PC-3 (cell line): ENCODE measurements around the gene ZNF423. TPM values are rescaled to one million over a fixed set of nuclear protein-coding genes. Genes with fewer than 3 reads are reported as not detected.

Experiments
- ATAC-seq: fragments of 200-7000 bp; cut with Tn5 transposase; 2 replicates; pipeline ENCODE4 v1.9.1; 2020; ENCODE audit warnings: mild to moderate bottlenecking, moderate library complexity
- BruUV-seq: library from RNA; stranded (reverse); fragments of 400-500 nt; replicated peaks from 2 replicates; lab custom pipeline; 2021; lab: Mats Ljungman, UMichigan
- CTCF ChIA-PET: fragments of 300-600 bp; sonication (Branson Sonifier 250); formaldehyde crosslinking; loops from one replicate; lab custom pipeline; 2022; ENCODE audit warnings: antibody characterized with exemption; lab: Charles Lee
- POLR2A ChIA-PET: fragments of 300-600 bp; sonication (Branson Sonifier 250); formaldehyde crosslinking; loops from one replicate; lab custom pipeline; 2022; ENCODE audit warnings: antibody characterized with exemption; ENCODE audit not compliant: unreplicated experiment; lab: Charles Lee
- DNase-seq: peaks from one replicate; pipeline ENCODE4 v3.0.0-alpha.2; 2015
- H2AFZ ChIP-seq: fragments of 300-600 bp; sonication (generic); 2 replicates; pipeline ENCODE4 v1.6.0; 2016; ENCODE audit warnings: antibody characterized with exemption, low read length
- H3F3A ChIP-seq: fragments of 300-600 bp; sonication (generic); one replicate; pipeline ENCODE4 v1.6.0; 2017; ENCODE audit warnings: antibody characterized with exemption, low read length, control low read depth, mild to moderate bottlenecking; ENCODE audit not compliant: unreplicated experiment
- H3K27ac ChIP-seq: fragments of 300-600 bp; sonication (generic); 2 replicates; pipeline ENCODE4 v1.5.1; 2016; ENCODE audit warnings: mild to moderate bottlenecking, low read length
- H3K27me3 ChIP-seq: fragments of 300-600 bp; sonication (generic); 2 replicates; pipeline ENCODE4 v1.6.1; 2016; ENCODE audit warnings: low read length, mixed read lengths
- H3K36me3 ChIP-seq: fragments of 300-600 bp; sonication (generic); 2 replicates; pipeline ENCODE4 v1.6.1; 2016; ENCODE audit warnings: low read depth, mixed run types, low read length, mixed read lengths
- H3K4me1 ChIP-seq: fragments of 300-600 bp; sonication (generic); 2 replicates; pipeline ENCODE4 v1.5.1; 2016; ENCODE audit warnings: low read length; ENCODE audit not compliant: insufficient read depth
- H3K4me2 ChIP-seq: fragments of 300-600 bp; sonication (generic); 2 replicates; pipeline ENCODE4 v1.6.0; 2016; ENCODE audit warnings: low read length
- H3K4me3 ChIP-seq: fragments of 300-600 bp; sonication (generic); 2 replicates; pipeline ENCODE4 v1.5.1; 2016; ENCODE audit warnings: mild to moderate bottlenecking, low read length, mixed read lengths
- H3K79me2 ChIP-seq: fragments of 300-600 bp; sonication (generic); 2 replicates; pipeline ENCODE4 v1.6.1; 2017; ENCODE audit warnings: low read length, mixed read lengths
- H3K9ac ChIP-seq: fragments of 300-600 bp; sonication (generic); 2 replicates; pipeline ENCODE4 v1.6.0; 2016; ENCODE audit warnings: mild to moderate bottlenecking, low read length
- H3K9me2 ChIP-seq: fragments of 300-600 bp; sonication (generic); replicated peaks from 2 replicates; pipeline ENCODE4 v1.6.1; 2016; ENCODE audit warnings: mixed run types, low read length, mixed read lengths
- H3K9me3 ChIP-seq: fragments of 300-600 bp; sonication (generic); 2 replicates; pipeline ENCODE4 v1.6.1; 2016; ENCODE audit warnings: low read length, mixed read lengths
- H4K20me1 ChIP-seq: fragments of 300-600 bp; sonication (generic); 2 replicates; pipeline ENCODE4 v1.6.1; 2016; ENCODE audit warnings: low read length, mixed read lengths
- EZH2 ChIP-seq: fragments of 300-600 bp; sonication (generic); IDR thresholded peaks from one replicate; pipeline ENCODE4 v1.6.1; 2017; ENCODE audit warnings: antibody characterized with exemption, mild to moderate bottlenecking, low read length; ENCODE audit not compliant: unreplicated experiment
- EZH2phosphoT487 ChIP-seq: fragments of 300-600 bp; sonication (generic); IDR thresholded peaks from 2 replicates; pipeline ENCODE4 v1.6.1; 2018; ENCODE audit warnings: mild to moderate bottlenecking, antibody characterized with exemption, low read length, borderline replicate concordance
- intact Hi-C: fragments of 100-400 bp; cut with micrococcal nuclease; formaldehyde crosslinking; loops from 2 replicates; pipeline ENCODE4 v1.9.0; 2023
- total RNA-seq: library from RNA; depleted of rRNA; stranded (reverse); fragments of >200 nt; gene quantifications from 2 replicates; pipeline ENCODE4 v1.2.3, GENCODE V29; 2014
- TF ChIP-seq, protein P1 (sequence below): fragments of 300-600 bp; sonication (generic); conservative IDR thresholded peaks from 2 replicates; pipeline ENCODE4 v1.5.1; 2017; ENCODE audit warnings: antibody characterized with exemption, low read depth, mild to moderate bottlenecking, low read length

The ZNF423 gene
- total RNA-seq, 1 experiment from 2014 or later = not detected

DNA sequence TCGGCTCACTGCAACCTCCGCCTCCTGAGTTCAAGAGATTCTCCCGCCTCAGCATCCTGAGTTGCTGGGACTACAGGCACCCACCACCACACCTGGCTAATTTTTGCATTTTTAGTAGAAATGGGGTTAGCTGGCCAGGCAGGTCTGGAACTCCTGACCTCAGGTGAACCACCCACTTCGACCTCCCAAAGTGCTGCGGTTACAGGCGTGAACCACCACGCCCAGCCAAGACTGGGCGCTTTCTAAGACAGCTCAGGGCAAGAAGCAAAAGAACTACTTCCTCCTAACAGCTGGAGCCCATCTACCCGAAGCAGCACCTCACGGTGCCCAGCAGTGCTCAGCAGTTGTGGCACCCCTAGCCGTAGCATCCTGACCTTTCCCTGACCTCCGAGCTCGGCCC lies 109.4 kb downstream of the ZNF423 start:
- H3K27me3 ChIP-seq = peaks cover 45% of the 10 kb centered on the region
- no peak for DNase-seq
- ChIA-PET CTCF (no interaction called here), POLR2A (no interaction called here)
- H3K9me3 ChIP-seq = no peaks in the 10 kb centered on the region
- TF ChIP-seq, protein P1, sequence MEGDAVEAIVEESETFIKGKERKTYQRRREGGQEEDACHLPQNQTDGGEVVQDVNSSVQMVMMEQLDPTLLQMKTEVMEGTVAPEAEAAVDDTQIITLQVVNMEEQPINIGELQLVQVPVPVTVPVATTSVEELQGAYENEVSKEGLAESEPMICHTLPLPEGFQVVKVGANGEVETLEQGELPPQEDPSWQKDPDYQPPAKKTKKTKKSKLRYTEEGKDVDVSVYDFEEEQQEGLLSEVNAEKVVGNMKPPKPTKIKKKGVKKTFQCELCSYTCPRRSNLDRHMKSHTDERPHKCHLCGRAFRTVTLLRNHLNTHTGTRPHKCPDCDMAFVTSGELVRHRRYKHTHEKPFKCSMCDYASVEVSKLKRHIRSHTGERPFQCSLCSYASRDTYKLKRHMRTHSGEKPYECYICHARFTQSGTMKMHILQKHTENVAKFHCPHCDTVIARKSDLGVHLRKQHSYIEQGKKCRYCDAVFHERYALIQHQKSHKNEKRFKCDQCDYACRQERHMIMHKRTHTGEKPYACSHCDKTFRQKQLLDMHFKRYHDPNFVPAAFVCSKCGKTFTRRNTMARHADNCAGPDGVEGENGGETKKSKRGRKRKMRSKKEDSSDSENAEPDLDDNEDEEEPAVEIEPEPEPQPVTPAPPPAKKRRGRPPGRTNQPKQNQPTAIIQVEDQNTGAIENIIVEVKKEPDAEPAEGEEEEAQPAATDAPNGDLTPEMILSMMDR = no peak
- TF ChIP-seq EZH2phosphoT487 (no peak), EZH2 (no peak)
- H3K4me3 ChIP-seq = no peak overlapping the region
- no TSS peak for BruUV-seq
- no peaks in the 10 kb centered on the region for H3K36me3 ChIP-seq
- H4K20me1 ChIP-seq = no peaks in the 10 kb centered on the region
- no peaks in the 10 kb centered on the region for H3K4me1 ChIP-seq
- intact Hi-C loops = no loop called here
- no peaks in the 10 kb centered on the region for H3F3A ChIP-seq
- H2AFZ ChIP-seq = no peak overlapping the region
- H3K27ac ChIP-seq = no peak overlapping the region
- no peak overlapping the region for H3K9ac ChIP-seq
- no peak overlapping the region for H3K4me2 ChIP-seq
- no peaks in the 10 kb centered on the region for H3K79me2 ChIP-seq
- no peak for ATAC-seq
- no peaks in the 10 kb centered on the region for H3K9me2 ChIP-seq

DNA sequence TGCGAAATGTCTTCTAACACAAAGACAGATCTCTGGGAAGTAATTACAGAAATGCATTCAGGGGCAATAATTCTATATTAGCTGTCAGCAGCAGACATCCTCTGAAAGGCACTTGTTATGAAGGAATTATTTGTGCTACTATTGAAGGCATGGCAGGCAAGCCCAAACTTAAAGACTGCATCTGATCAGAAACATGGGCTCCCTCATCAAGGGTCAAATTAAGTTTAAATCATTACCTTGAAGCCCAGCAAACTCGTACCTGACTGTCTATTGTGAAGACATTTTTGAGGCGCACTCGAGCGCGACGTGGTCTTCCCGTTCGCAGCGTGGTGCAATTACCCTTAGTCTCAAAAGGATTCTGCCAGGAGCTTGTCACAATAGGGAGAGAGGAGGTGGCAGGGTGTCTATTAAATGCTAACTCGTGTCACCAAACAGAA lies 110.6 kb downstream of the ZNF423 start:
- H3K27ac ChIP-seq = no peak overlapping the region
- no peaks in the 10 kb centered on the region for H3K4me1 ChIP-seq
- H3K79me2 ChIP-seq = no peaks in the 10 kb centered on the region
- no peak overlapping the region for H2AFZ ChIP-seq
- H3K4me2 ChIP-seq = no peak overlapping the region
- H3K4me3 ChIP-seq = no peak overlapping the region
- intact Hi-C loops = no loop called here
- DNase-seq (no peak), ATAC-seq (no peak)
- POLR2A ChIA-PET = no interaction called here
- H3K9me2 ChIP-seq = no peaks in the 10 kb centered on the region
- H3K36me3 ChIP-seq = no peaks in the 10 kb centered on the region
- no peaks in the 10 kb centered on the region for H4K20me1 ChIP-seq
- TF ChIP-seq EZH2phosphoT487 = no peak
- TF ChIP-seq EZH2 = no peak
- TF ChIP-seq, protein P1 = no peak
- CTCF ChIA-PET = no interaction called here
- no peaks in the 10 kb centered on the region for H3F3A ChIP-seq
- H3K27me3 ChIP-seq = peaks cover 51% of the 10 kb centered on the region
- no TSS peak for BruUV-seq
- no peak overlapping the region for H3K9ac ChIP-seq
- H3K9me3 ChIP-seq = no peaks in the 10 kb centered on the region

DNA sequence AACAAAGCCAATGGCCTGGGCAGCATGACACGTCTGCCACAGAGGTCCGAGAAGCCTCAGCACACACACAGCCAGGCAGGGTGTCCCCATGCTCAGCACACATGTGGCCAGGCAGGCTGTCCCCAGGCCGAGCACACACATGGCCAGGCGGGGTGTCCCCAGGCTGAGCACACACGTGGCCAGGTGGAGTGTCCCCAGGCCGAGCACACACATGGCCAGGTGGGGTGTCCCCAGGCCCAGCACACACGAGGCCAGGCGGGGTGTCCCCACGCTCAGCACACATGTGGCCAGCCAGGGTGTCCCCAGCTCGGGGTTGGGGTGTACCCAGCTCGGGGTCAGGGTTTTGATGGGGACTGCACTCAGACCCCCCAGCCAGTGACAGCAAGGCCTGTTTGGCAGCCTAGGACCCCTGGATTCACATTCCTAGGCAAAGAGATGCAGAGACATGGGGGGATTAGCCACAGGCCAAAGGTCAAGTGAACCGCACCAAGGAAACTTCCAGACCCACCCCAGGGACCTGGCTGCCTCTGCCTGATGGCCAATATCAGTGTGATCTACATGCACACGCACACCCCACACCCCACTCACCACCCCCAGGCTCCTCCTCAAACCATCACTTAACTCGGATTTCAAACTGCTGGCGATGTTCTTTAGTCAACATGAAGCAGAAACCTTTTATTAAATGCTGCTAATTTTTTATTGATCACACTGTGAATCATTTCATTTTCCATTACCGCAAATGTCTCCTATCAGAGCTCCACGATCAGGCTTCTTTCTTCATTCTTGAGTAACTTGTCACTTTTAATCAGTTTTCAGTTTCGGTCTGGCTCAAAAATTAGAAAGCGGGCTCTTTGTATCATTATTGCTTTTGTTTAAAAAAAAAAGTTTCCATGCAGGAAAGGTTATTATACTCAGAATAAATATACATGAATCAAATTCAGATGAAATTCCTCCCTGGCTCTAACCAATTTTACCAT lies 111.4 kb downstream of the ZNF423 start:
- TF ChIP-seq EZH2 (no peak), EZH2phosphoT487 (no peak)
- TF ChIP-seq, protein P1 = no peak
- no peaks in the 10 kb centered on the region for H4K20me1 ChIP-seq

More for the DNA sequence above, 111.4 kb downstream of the ZNF423 start:
- H3K36me3 ChIP-seq = no peaks in the 10 kb centered on the region
- no peaks in the 10 kb centered on the region for H3F3A ChIP-seq
- DNase-seq (no peak), ATAC-seq (no peak)
- ChIA-PET CTCF (no interaction called here), POLR2A (no interaction called here)
- H3K79me2 ChIP-seq = no peaks in the 10 kb centered on the region
- no peak overlapping the region for H3K27ac ChIP-seq
- H3K4me2 ChIP-seq = no peak overlapping the region
- intact Hi-C loops = no loop called here
- H3K4me1 ChIP-seq = no peaks in the 10 kb centered on the region
- no peak overlapping the region for H3K4me3 ChIP-seq
- BruUV-seq = no TSS peak
- no peaks in the 10 kb centered on the region for H3K9me2 ChIP-seq
- no peak overlapping the region for H3K9ac ChIP-seq
- H3K27me3 ChIP-seq = peaks cover 54% of the 10 kb centered on the region
- H2AFZ ChIP-seq = no peak overlapping the region
- H3K9me3 ChIP-seq = no peaks in the 10 kb centered on the region
